ENCODE results near the gene NEAT1. TPM values are rescaled to one million over a fixed set of nuclear protein-coding genes. Genes with fewer than 3 reads are reported as not detected.
"Not testable (repeated sequence)": the region's sequence is repeated elsewhere in the genome, so short reads cannot be mapped to it uniquely, and the experiment has no call there.

Gene NEAT1
- total RNA-seq, 1 experiment from 2014 or later: 564 TPM

GRCh38 chr11:65472588-65473277, 50.1 kb downstream of the NEAT1 start:
- not testable (repeated sequence) for H3K36me3 ChIP-seq (ENCODE audit: control insufficient read depth in 1 of 2, insufficient read depth in 2 of 2, low read length in 2 of 2); DNase-seq (ENCODE audit: low read depth, low spot score); H3K9me2 ChIP-seq (ENCODE audit: insufficient read depth); ATAC-seq; H2AFZ ChIP-seq (ENCODE audit: low read depth, low read length, poor library complexity, severe bottlenecking); H4K20me1 ChIP-seq (ENCODE audit: insufficient read depth); H3K9me3 ChIP-seq (ENCODE audit: control insufficient read depth in 1 of 2, insufficient read depth in 1 of 2, low read depth in 1 of 2, low read length in 2 of 2); H3K27me3 ChIP-seq (ENCODE audit: insufficient read depth, low read length)
- H3K79me2 ChIP-seq (ENCODE audit: insufficient read depth, low read length): peaks cover 43% of the 10 kb centered on the region
- peak overlapping the region in 1 of 2 experiments; percentile 31; a peak in 2 of 4 replicates for H3K4me3 ChIP-seq (replicated peaks in 1 of 2; ENCODE audit: low read depth in 1 of 2, low read length in 2 of 2)
- CTCF ChIA-PET: interaction anchor here (0.6 to 3.0 kb wide), 8 partner anchors 15 to 91 kb away, joined by 3 to 31 read pairs (median 6); no protein-coding TSS in a partner anchor
- H3K4me2 ChIP-seq (ENCODE audit: low read length): peak overlapping the region; percentile 73
- BruUV-seq (replicated peaks): TSS peak; percentile 88
- TF ChIP-seq POLR2AphosphoS5 (IDR thresholded peaks at IDR 0.05; ENCODE audit: low read depth, low read length): 0 out of 2 replicates have a peak, but pooled peaks have one; percentile 19
- intact Hi-C loops (cut with micrococcal nuclease): loop anchor here (2.0 kb wide), 1 partner anchor 34 kb away; no protein-coding TSS in a partner anchor
- peak overlapping the region; percentile 65 for H3K9ac ChIP-seq (ENCODE audit: low read length)
- H3K4me1 ChIP-seq (ENCODE audit: control insufficient read depth in 1 of 2, insufficient read depth in 2 of 2, low read length in 2 of 2): peaks cover 68 to 85% of the 10 kb centered on the region in 2 experiments
- RAD21 ChIA-PET (ENCODE audit: low non-redundant PET in 1 of 2, low total read pairs in 2 of 2, uncharacterized antibody in 2 of 2, unreplicated experiment in 2 of 2): interaction anchor here (0.8 to 1.8 kb wide), 6 partner anchors 24 to 38 kb away, joined by 3 to 27 read pairs (median 4); partner anchors contain the start of gene MALAT1 (in 1 of the 2)
- peak overlapping the region; percentile 97 for H3K27ac ChIP-seq (ENCODE audit: low read depth, low read length)
- POLR2A ChIA-PET: interaction anchor here (1.0 to 15.6 kb wide), 8 partner anchors 11 to 139 kb away, joined by 3 to 1499 read pairs (median 8); partner anchors contain the start of genes DPF2, MALAT1 and NEAT1

GRCh38 chr11:65473278-65473860, 50.8 kb downstream of the NEAT1 start:
- no peak for DNase-seq (ENCODE audit: low read depth, low spot score)
- ChIA-PET CTCF (interaction anchor here (2.6 to 3.0 kb wide), 2 partner anchors 33 to 58 kb away, joined by 15 to 31 read pairs; no protein-coding TSS in a partner anchor), POLR2A (interaction anchor here (2.8 to 15.6 kb wide), 4 partner anchors 16 to 50 kb away, joined by 11 to 1499 read pairs (median 65); partner anchors contain the start of genes MALAT1 and NEAT1), RAD21 (ENCODE audit: low non-redundant PET in 1 of 2, low total read pairs in 2 of 2, uncharacterized antibody in 2 of 2, unreplicated experiment in 2 of 2) (no interaction called here)
- intact Hi-C loops (cut with micrococcal nuclease): loop anchor here (2.0 kb wide), 1 partner anchor 33 kb away; no protein-coding TSS in a partner anchor
- TF ChIP-seq POLR2AphosphoS5 (IDR thresholded peaks at IDR 0.05; ENCODE audit: low read depth, low read length): no peak
- no peak for TF ChIP-seq EZH2 (IDR thresholded peaks at IDR 0.05)
- TF ChIP-seq FOSL1 (IDR thresholded peaks at IDR 0.05; ENCODE audit: low read depth): no peak
- TF ChIP-seq ZBTB33 (IDR thresholded peaks at IDR 0.05; ENCODE audit: extremely low read depth, insufficient replicate concordance, low read length): no peak
- no peak for TF ChIP-seq CBX3 (IDR thresholded peaks at IDR 0.05; ENCODE audit: low read depth)
- no peak for TF ChIP-seq ZNF274 (IDR thresholded peaks at IDR 0.05; ENCODE audit: low read depth, low read length)
- no peak for TF ChIP-seq EGR1 (IDR thresholded peaks at IDR 0.05; ENCODE audit: low read depth)
- no peak for TF ChIP-seq EZH2phosphoT487 (IDR thresholded peaks at IDR 0.05; ENCODE audit: borderline replicate concordance)
- TF ChIP-seq SIN3A (IDR thresholded peaks at IDR 0.05; ENCODE audit: low read depth): no peak
- H3K9ac ChIP-seq (ENCODE audit: low read length): peak overlapping the region; percentile 65
- no TSS peak for BruUV-seq (replicated peaks)
- peaks cover 43% of the 10 kb centered on the region for H3K79me2 ChIP-seq (ENCODE audit: insufficient read depth, low read length)
- peaks cover 68 to 83% of the 10 kb centered on the region in 2 experiments for H3K4me1 ChIP-seq (ENCODE audit: control insufficient read depth in 1 of 2, insufficient read depth in 2 of 2, low read length in 2 of 2)
- H3K27ac ChIP-seq (ENCODE audit: low read depth, low read length): peak overlapping the region; percentile 97
- H3K4me3 ChIP-seq (replicated peaks in 1 of 2; ENCODE audit: low read depth in 1 of 2, low read length in 2 of 2): 0 out of 4 replicates have a peak overlapping the region, but pooled peaks of 1 of the 2 experiments have one; percentile 11
- no peaks in the 10 kb centered on the region for H3K9me3 ChIP-seq (ENCODE audit: control insufficient read depth in 1 of 2, insufficient read depth in 1 of 2, low read depth in 1 of 2, low read length in 2 of 2)
- no peaks in the 10 kb centered on the region for H3K27me3 ChIP-seq (ENCODE audit: insufficient read depth, low read length)
- no peaks in the 10 kb centered on the region for H3K9me2 ChIP-seq (ENCODE audit: insufficient read depth)
- H2AFZ ChIP-seq (ENCODE audit: low read depth, low read length, poor library complexity, severe bottlenecking): no peak overlapping the region
- no peaks in the 10 kb centered on the region for H4K20me1 ChIP-seq (ENCODE audit: insufficient read depth)
- peak overlapping the region; percentile 73 for H3K4me2 ChIP-seq (ENCODE audit: low read length)
- ATAC-seq: no peak
- H3K36me3 ChIP-seq (ENCODE audit: control insufficient read depth in 1 of 2, insufficient read depth in 2 of 2, low read length in 2 of 2): no peaks in the 10 kb centered on the region
